Gastrocnemius medialis (tissue), 4 donors: ENCODE data around the gene TNFRSF1A. TPM values are rescaled to one million over a fixed set of nuclear protein-coding genes. Genes with fewer than 3 reads are reported as not detected.
"Not testable (repeated sequence)": the region's sequence is repeated elsewhere in the genome, so short reads cannot be mapped to it uniquely, and the experiment has no call there.

Experiments used
- ATAC-seq, 2 donors: fragments of 150-250 bp; one replicate each; pipeline ENCODE4 v1.9.1; 2016
- DNase-seq, 2 donors: peaks; one replicate each; pipeline ENCODE4 v3.0.0-alpha.2; 2019
- H3K27ac ChIP-seq, 4 donors: fragments of 200-600 bp; sonication (generic); 1 replicate in 1 of 4; 2 replicates in 3 of 4; pipeline ENCODE4 v1.5.1; 2016 to 2018; ENCODE audit warnings: mild to moderate bottlenecking in 2 of 4, moderate library complexity in 1 of 4
- H3K27me3 ChIP-seq, 3 donors: fragments of 200-600 bp; sonication (generic) in 2 of 3; 1 replicate in 1 of 3; 2 replicates in 2 of 3; pipeline versions ENCODE4 v1.5.1 to v1.6.0; 2016 to 2019; ENCODE audit warnings: mild to moderate bottlenecking in 1 of 3, moderate library complexity in 1 of 3
- H3K36me3 ChIP-seq, 2 donors: fragments of 200-600 bp; sonication (generic) in 1 of 2; one replicate each; pipeline ENCODE4 v1.5.1; 2017 to 2018
- H3K4me1 ChIP-seq, 2 donors: fragments of 200-600 bp; sonication (generic) in 1 of 2; one replicate each; pipeline ENCODE4 v1.5.1; 2016 to 2017; ENCODE audit warnings: mild to moderate bottlenecking in 2 of 2
- H3K4me3 ChIP-seq, 4 donors: fragments of 200-600 bp; sonication (generic) in 3 of 4; 1 replicate in 1 of 4; 2 replicates in 3 of 4; pipeline ENCODE4 v1.5.1; 2016 to 2019; ENCODE audit warnings: mild to moderate bottlenecking in 2 of 4
- H3K9me3 ChIP-seq, 3 donors: fragments of 200-600 bp; sonication (generic) in 2 of 3; 1 replicate in 1 of 3; 2 replicates in 2 of 3; pipeline ENCODE4 v1.5.1; 2016 to 2019
- CTCF ChIP-seq, 5 experiments: fragments of 450-650 bp in 3 of 5; fragments of 200-600 bp in 2 of 5; sonication (generic) in 2 of 5; IDR thresholded peaks in 4 of 5; conservative IDR thresholded peaks in 1 of 5; 1 replicate in 4 of 5; 2 replicates in 1 of 5; pipeline ENCODE4 v1.5.1; 2016 to 2019; ENCODE audit warnings: antibody characterized with exemption in 5 of 5, mild to moderate bottlenecking in 3 of 5, moderate library complexity in 3 of 5
- POLR2A ChIP-seq, 2 donors: fragments of 450-650 bp; IDR thresholded peaks; one replicate each; pipeline ENCODE4 v1.6.1; 2017; ENCODE audit warnings: antibody characterized with exemption in 2 of 2, mild to moderate bottlenecking in 2 of 2, moderate library complexity in 2 of 2
- in situ Hi-C, 4 donors: fragments of 200-750 bp; cut with MboI; loops; one replicate each; pipeline versions ENCODE4 v1.15.0 to v1.8.0; 2017; ENCODE audit warnings: low sequenced_read_pairs in 4 of 4
- intact Hi-C: fragments of 100-400 bp; cut with DNase I; formaldehyde crosslinking; loops from one replicate; pipeline ENCODE4 v1.15.1; 2023; ENCODE audit warnings: low total_unique reads
- total RNA-seq, 4 donors: library from RNA; depleted of rRNA; stranded (reverse); fragments of >200 nt; gene quantifications; one replicate each; pipeline versions ENCODE4 v1.1.0 to v1.2.3, GENCODE V29; 2016

Gene TNFRSF1A
- total RNA-seq, 4 donors from 2014 or later: 103 to 220 (median 193) TPM

DNA sequence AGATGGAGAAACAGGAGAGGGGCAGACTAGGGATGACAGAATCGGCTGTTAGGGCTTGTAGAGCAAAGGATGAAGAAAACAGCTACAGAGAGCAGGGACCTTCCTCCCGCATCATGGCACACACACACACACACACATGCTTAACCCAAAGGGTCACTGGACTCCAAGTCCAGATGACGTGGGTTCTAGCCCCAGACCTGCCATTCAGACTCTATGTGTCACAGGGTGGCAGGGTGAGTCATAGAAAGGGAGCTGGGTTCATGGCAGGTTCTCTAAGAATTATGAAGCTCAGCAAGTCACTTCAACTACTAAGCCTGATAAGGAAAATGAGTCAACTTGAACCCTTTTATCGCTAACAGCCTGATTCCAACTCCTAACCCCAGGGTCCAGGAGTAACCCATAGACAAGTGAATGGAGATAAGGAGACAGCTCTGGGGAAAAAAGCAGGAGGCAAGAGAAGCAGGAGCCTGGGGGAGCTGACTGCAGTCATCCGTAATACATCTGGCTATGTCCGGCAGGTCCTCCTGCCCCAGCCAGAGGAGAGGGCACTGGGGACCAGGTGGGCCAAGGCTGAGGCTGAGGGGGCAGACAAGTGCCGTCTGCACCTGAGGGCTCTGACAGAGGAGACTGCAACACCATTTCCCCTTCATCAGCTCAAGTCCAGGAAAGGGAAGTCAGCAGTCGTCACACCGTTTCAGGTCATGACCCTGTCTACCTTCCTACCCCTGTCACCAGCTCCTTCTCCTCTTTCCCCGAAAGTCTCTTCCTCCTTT, 3.6 kb upstream of the TNFRSF1A start:
- DNase-seq (no peak), ATAC-seq (no peak)
- Histone ChIP-seq H3K36me3 (no peaks in the 10 kb centered on the region), H3K4me1 (peaks cover 19 to 27% of the 10 kb centered on the region in 2 donors), H3K4me3 (no peak overlapping the region), H3K9me3 (no peaks in the 10 kb centered on the region), H3K27me3 (no peaks in the 10 kb centered on the region), H3K27ac (peak overlapping the region in 2 of 4 donors; percentile 12 to 39)
- intact Hi-C loops (no loop called here), in situ Hi-C loops (loop anchor here in 1 of 4 donors (25.0 kb wide), 1 partner anchor 117 kb away; the partner anchor contains the start of genes TAPBPL and VAMP1)
- TF ChIP-seq POLR2A (IDR thresholded peaks at IDR 0.05): no peak
- no peak for TF ChIP-seq CTCF (IDR thresholded peaks at IDR 0.05 in 4 of 5, conservative IDR thresholded peaks at IDR 0.05 in 1 of 5)

GRCh38 chr12:6344101-6344660, 2.3 kb upstream of the TNFRSF1A start:
- Histone ChIP-seq H3K27ac (peak overlapping the region in 3 of 4 donors; percentile 92 to 99 (median 95)), H3K4me1 (peaks cover 29 to 36% of the 10 kb centered on the region in 2 donors)
- H3K27me3 ChIP-seq, H3K4me3 ChIP-seq, H3K36me3 ChIP-seq, ATAC-seq, DNase-seq, H3K9me3 ChIP-seq: not testable (repeated sequence)
- intact Hi-C loops (loop anchor here (5.0 kb wide), 2 partner anchors 67 to 108 kb away; partner anchors contain the start of gene TAPBPL), in situ Hi-C loops (loop anchor here in 1 of 4 donors (25.0 kb wide), 1 partner anchor 118 kb away; the partner anchor contains the start of genes TAPBPL and VAMP1)

- TF ChIP-seq POLR2A (IDR thresholded peaks at IDR 0.05) (no peak), CTCF (IDR thresholded peaks at IDR 0.05 in 4 of 5, conservative IDR thresholded peaks at IDR 0.05 in 1 of 5) (no peak)
- no peak for ATAC-seq
- no peak for DNase-seq
- H3K27me3 ChIP-seq: no peaks in the 10 kb centered on the region
- no peaks in the 10 kb centered on the region for H3K36me3 ChIP-seq
- no peak overlapping the region for H3K4me3 ChIP-seq
- H3K4me1 ChIP-seq: peaks cover 36 to 43% of the 10 kb centered on the region in 2 donors
- peak overlapping the region; percentile 92 to 99 (median 96) for H3K27ac ChIP-seq
- intact Hi-C loops: loop anchor here (2.0 to 5.0 kb wide), 3 partner anchors 13 to 109 kb away; partner anchors contain the start of gene TAPBPL
- H3K9me3 ChIP-seq: no peaks in the 10 kb centered on the region
- in situ Hi-C loops: loop anchor here in 1 of 4 donors (25.0 kb wide), 1 partner anchor 119 kb away; the partner anchor contains the start of genes TAPBPL and VAMP1
Observed at GRCh38 chr12:6343518-6343917, 1.6 kb upstream of the TNFRSF1A start.

DNA sequence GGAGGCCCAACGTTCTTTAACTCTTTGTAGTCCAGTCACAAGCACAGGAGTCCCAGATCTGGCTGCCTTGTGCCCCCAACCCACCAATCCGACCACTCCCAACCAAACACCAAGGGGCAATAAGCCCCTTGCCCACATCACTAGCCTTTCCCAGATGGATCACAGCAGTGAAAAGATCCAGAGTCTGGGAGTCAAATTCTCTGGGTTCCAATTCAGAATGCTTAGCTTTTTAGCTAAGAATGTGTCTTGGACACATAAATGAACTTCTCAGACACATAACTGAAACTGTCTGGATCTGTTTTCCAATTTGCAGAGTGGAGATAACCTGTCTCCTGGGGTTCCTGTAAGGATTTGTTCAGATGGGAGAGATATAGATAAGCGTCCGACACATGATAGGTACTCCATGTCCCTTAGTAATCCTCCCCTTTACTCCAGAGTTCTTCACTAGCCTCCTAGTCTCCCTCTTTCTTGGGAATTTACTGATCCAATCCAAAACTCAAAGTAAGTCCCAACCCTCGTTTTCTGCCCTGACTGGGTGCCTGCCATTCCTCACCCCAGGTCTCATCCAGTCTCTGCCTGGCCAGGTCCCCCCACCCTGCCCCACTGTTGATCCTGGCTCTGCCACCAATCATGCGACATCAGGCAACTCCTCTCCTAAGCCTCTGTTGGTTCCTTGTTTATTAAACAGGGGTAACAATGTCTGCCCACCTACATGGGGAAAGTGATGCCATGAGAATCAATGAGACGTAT, 439 bp upstream of the TNFRSF1A start:
- no peaks in the 10 kb centered on the region for H3K27me3 ChIP-seq
- peak overlapping the region; percentile 58 to 99 (median 81) for H3K4me3 ChIP-seq
- peak overlapping the region; percentile 92 to 99 (median 96) for H3K27ac ChIP-seq
- ATAC-seq: peak; percentile 54 to 55
- H3K9me3 ChIP-seq: no peaks in the 10 kb centered on the region
- intact Hi-C loops (loop anchor here (2.0 to 5.0 kb wide), 3 partner anchors 14 to 110 kb away; partner anchors contain the start of gene TAPBPL), in situ Hi-C loops (loop anchor here in 1 of 4 donors (25.0 kb wide), 1 partner anchor 120 kb away; the partner anchor contains the start of genes TAPBPL and VAMP1)
- no peak for DNase-seq
- H3K36me3 ChIP-seq: no peaks in the 10 kb centered on the region
- TF ChIP-seq POLR2A (IDR thresholded peaks at IDR 0.05) (no peak), CTCF (IDR thresholded peaks at IDR 0.05 in 4 of 5, conservative IDR thresholded peaks at IDR 0.05 in 1 of 5) (no peak)
- H3K4me1 ChIP-seq: peaks cover 48 to 52% of the 10 kb centered on the region in 2 donors
